ENCODE results near the gene BRCA1.

- no peak for TF ChIP-seq CTCF (IDR thresholded peaks at IDR 0.05; ENCODE audit: insufficient read depth, low read depth, low read length)
- no peak for TF ChIP-seq EZH2 (IDR thresholded peaks at IDR 0.05; ENCODE audit: insufficient read depth, low read length)
Measured at GRCh38 chr17:43014649-43015542, 110.3 kb downstream of the BRCA1 start.

Data from astrocyte (in vitro differentiated cells and primary cell).